SU-DHL-6 (cell line): ENCODE measurements around the gene TGM6.

Source experiments
- EZH2phosphoT487 ChIP-seq: fragments of 200-600 bp; sonication (generic), shearing (Covaris generic); conservative IDR thresholded peaks from 2 replicates; pipeline ENCODE4 v1.6.1; 2018; ENCODE audit warnings: mild to moderate bottlenecking, antibody characterized with exemption, low read length, moderate library complexity, mixed read lengths
- TF ChIP-seq, protein P1 (sequence below): fragments of 200-600 bp; sonication (generic); IDR thresholded peaks from one replicate; pipeline ENCODE4 v1.5.1; 2017; ENCODE audit warnings: antibody characterized with exemption, mild to moderate bottlenecking, low read length, moderate library complexity; ENCODE audit not compliant: insufficient read depth, poor library complexity, severe bottlenecking

DNA sequence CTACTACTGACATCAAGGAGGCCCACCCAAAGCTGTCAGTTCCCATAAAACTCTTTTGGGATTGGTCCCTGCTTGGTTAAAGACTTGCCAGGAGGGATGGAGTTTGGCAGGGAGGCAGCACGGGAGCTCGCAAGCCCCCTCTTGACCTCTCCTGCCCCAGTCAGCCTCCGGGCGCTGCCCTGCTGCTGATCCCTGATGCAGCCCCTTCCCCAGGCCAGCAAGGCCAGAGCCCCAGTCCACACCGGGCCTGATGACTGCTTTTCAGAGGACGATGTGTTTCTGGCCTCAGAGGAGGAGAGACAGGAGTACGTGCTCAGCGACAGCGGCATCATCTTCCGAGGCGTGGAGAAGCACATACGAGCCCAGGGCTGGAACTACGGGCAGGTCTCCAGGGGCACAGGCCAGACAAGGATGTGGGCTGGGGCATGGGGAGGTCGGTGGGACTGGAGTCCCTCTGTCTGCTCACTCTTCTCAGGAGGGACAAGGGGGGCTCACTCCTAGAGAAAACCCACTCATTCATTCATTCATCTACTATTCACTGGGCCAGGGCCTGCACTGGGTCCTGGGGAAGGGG, 15.6 kb downstream of the TGM6 start:
- TF ChIP-seq, protein P1, sequence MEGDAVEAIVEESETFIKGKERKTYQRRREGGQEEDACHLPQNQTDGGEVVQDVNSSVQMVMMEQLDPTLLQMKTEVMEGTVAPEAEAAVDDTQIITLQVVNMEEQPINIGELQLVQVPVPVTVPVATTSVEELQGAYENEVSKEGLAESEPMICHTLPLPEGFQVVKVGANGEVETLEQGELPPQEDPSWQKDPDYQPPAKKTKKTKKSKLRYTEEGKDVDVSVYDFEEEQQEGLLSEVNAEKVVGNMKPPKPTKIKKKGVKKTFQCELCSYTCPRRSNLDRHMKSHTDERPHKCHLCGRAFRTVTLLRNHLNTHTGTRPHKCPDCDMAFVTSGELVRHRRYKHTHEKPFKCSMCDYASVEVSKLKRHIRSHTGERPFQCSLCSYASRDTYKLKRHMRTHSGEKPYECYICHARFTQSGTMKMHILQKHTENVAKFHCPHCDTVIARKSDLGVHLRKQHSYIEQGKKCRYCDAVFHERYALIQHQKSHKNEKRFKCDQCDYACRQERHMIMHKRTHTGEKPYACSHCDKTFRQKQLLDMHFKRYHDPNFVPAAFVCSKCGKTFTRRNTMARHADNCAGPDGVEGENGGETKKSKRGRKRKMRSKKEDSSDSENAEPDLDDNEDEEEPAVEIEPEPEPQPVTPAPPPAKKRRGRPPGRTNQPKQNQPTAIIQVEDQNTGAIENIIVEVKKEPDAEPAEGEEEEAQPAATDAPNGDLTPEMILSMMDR: no peak
- TF ChIP-seq EZH2phosphoT487: no peak
